HG02852 (cell line): ENCODE results near the gene ZSCAN21.
"Not testable (repeated sequence)": the region's sequence is repeated elsewhere in the genome, so short reads cannot be mapped to it uniquely, and the experiment has no call there.

Source experiments
- ATAC-seq: cut with Tn5 transposase; IDR thresholded peaks from one replicate; pipeline ENCODE4 v1.9.1; 2021; ENCODE audit warnings: mild to moderate bottlenecking, moderate library complexity; ENCODE audit not compliant: unreplicated experiment

The ZSCAN21 gene

GRCh38 chr7:100049441-100050291, at the start of gene ZSCAN21:
ZSCAN21 (plus strand) TSS chr7:100049774; CDS start chr7:100057007, 7,233 bp downstream.
- ATAC-seq = peak; percentile 92

GRCh38 chr7:100000239-100000638, 49.3 kb upstream of the ZSCAN21 start:
- ATAC-seq = no peak

- no peak for ATAC-seq
Observed at GRCh38 chr7:100003711-100004661, 45.6 kb upstream of the ZSCAN21 start.

GRCh38 chr7:100007887-100008286, 41.7 kb upstream of the ZSCAN21 start:
- no peak for ATAC-seq

GRCh38 chr7:100008525-100008924, 41.0 kb upstream of the ZSCAN21 start:
- ATAC-seq = no peak

- ATAC-seq = not testable (repeated sequence)
Observed at GRCh38 chr7:100009952-100010351, 39.6 kb upstream of the ZSCAN21 start.

GRCh38 chr7:100010901-100011300, 38.7 kb upstream of the ZSCAN21 start:
- no peak for ATAC-seq

GRCh38 chr7:100011516-100011915, 38.1 kb upstream of the ZSCAN21 start:
- no peak for ATAC-seq

- ATAC-seq = not testable (repeated sequence)
Observed at GRCh38 chr7:100012385-100013327, 36.9 kb upstream of the ZSCAN21 start.

- ATAC-seq = no peak
Observed at GRCh38 chr7:100013328-100013676, 36.3 kb upstream of the ZSCAN21 start.

GRCh38 chr7:100015232-100016214, 34.1 kb upstream of the ZSCAN21 start, which contains the start of gene ZKSCAN1:
ZKSCAN1 (plus strand) TSS chr7:100015596; CDS start chr7:100023507, 7,911 bp downstream.
- peak; percentile 96 for ATAC-seq

- ATAC-seq = no peak
Observed at GRCh38 chr7:100016215-100016901, 33.2 kb upstream of the ZSCAN21 start.

GRCh38 chr7:100017300-100017699, 32.3 kb upstream of the ZSCAN21 start:
- no peak for ATAC-seq

GRCh38 chr7:100017875-100018274, 31.7 kb upstream of the ZSCAN21 start:
- ATAC-seq = no peak

GRCh38 chr7:100019908-100020307, 29.7 kb upstream of the ZSCAN21 start:
- ATAC-seq = no peak

- no peak for ATAC-seq
Observed at GRCh38 chr7:100021297-100021696, 28.3 kb upstream of the ZSCAN21 start.

GRCh38 chr7:100022621-100023020, 27.0 kb upstream of the ZSCAN21 start:
- ATAC-seq = no peak

GRCh38 chr7:100023526-100023925, 26.0 kb upstream of the ZSCAN21 start:
- ATAC-seq = no peak
